EL (cell line): ENCODE data around the gene SLC9A2.
A peak's percentile ranks its signal among the peaks of the same experiment; 100 is the strongest.

Experiments used
- DNase-seq: peaks from one replicate; pipeline ENCODE4 v3.0.0-alpha.2; 2016

The SLC9A2 gene

GRCh38 chr2:102619414-102620319, at the start of gene SLC9A2:
Gene SLC9A2, plus strand, starts transcription at chr2:102619553. Its CDS starts 296 bp downstream, at chr2:102619849.
- peak; percentile 2 for DNase-seq

GRCh38 chr2:102575888-102576287, 43.5 kb upstream of the SLC9A2 start:
- DNase-seq, result no peak

DNA sequence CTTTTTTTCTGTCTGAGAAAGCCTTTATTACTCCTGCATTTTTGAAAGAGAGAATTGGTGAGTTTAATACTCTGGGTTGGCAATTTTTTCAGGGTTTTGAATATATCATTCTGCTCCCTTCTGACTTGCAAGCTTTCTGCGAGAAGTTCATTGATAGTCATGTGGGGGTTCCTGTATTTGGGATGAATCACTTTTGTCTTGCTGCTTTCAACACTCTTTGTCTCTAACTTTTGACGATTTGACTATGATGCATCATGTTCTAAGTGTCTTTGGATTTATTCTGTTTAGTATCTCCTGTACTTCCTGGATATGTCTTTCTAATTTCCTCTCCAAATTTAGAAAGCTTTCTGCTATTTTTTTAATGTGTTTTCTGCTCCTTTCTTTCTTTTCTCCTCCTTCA, 41.0 kb upstream of the SLC9A2 start:
- no peak for DNase-seq

DNA sequence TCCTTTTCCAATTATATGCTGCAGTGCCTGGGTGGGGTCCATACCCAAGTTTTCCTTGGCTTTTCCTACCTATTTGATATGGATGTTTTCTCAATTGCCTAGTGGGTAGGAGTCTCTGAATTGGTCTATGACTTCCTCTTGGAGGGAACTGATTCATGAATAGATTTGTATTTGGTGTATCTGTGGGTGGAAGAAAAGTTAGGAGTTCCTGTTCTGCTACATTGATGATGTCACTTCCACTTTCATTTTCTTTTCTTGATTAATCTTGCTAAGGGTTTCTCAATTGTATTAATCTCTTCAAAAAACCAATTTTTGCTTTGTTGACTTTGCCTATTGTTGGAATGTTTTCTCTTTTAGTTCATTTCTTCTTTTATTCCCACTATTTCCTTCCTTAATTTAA, 37.4 kb upstream of the SLC9A2 start:
- peak; percentile 3 for DNase-seq

DNA sequence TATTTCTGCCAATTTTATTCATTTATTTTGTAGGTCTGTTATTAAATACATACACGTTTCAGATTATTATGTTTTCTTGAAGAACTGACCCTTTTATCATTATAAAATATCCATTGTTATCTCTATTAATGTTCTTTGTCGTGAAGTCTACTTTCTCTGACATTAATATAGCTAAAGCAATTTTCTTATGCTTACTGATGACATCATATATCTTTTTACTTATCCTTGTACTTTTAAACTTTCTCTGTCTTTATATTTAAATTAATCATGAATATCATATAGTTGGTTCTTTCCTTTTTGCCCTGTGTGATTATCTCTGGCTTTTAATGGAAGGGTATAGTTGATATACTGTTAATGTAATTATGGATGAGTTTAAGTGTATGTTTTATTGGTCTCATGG, 36.5 kb upstream of the SLC9A2 start:
- no peak for DNase-seq

DNA sequence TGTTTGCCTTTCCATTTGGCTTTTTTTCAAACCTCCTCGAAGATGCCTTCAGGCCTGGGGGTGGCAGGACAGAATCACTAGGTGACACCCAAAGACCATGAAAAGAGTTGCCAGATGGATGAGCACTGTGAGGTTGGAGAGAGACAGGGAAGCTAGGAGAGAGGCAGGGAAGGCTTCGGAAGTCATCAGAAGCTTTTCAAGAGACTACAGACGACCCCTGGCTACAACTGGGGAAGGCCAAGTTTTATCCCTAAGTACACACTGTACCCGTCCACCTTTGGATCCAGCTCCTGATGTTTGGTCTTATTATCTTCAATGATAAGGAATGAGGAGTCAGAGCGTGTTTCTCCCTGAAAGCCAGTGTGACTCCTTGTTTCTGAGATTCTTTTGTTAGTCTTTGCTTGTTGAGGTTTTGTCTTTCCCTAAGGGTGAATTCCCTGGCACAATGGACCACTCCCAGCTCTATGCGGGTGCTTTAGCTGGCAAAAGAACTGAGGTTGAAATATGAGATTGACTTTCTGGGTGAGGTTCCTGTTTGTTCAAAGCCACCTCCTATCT, 33.4 kb upstream of the SLC9A2 start:
- DNase-seq, result no peak

DNA sequence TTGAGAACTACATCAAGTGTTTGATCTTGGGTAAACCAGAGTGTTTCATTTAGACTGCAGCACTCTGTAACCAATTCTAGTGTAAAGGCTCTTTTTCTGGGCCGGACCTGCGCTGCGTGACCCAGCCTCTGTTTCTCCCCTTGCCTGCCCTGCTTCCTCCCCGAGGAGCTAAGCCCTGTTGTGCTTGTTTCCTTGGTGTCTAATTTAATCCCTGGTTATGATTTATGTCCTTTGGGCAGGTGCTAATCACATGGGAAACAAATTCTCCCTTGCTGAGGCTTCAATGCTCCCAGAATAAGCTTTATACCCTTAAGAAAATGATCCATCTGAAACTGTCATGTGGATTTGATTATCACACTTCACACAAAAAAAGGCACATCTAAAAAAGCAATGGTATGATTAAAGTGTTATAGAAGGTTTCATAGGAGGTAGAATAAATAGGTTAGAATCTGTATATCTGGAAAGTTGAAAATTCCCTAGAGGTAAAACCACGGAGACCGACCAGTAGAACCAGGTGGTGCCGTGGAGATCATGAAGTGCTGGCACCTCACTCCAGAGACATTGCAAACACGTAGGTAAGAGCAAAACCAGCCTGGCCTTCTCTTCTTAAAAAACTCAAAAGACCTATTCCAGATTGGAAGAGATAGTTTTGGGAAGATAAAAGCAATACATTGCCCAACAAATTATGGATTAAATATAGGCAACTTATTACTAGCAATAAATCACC, 31.0 kb upstream of the SLC9A2 start:
- no peak for DNase-seq

GRCh38 chr2:102589444-102589843, 29.9 kb upstream of the SLC9A2 start:
- DNase-seq, result no peak

DNA sequence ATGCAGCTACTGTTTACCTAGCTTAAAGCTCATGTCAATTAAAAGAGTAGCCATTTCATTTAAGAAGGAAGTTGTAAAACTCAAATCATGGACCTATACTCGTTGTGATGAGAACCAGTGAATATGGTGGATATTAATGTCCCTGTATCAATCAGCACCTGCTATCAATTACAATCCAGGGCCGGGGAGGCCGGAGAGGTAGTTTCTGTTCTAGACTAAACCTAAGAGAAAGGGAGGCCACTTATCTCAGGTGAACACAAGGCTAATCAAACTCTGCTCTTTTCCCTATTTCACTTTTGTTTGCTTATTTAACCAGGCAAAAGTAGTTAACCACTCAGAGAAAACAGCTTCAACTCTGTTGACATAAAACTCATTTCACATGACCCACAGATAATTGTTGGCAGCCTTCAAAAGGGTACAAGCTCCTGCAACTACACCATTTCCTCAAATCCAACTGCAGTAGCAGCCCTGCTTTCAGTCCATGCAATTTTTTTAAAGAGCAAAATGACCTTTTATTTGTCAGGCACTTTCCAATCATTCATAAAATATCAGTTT, 27.8 kb upstream of the SLC9A2 start:
- no peak for DNase-seq

DNA sequence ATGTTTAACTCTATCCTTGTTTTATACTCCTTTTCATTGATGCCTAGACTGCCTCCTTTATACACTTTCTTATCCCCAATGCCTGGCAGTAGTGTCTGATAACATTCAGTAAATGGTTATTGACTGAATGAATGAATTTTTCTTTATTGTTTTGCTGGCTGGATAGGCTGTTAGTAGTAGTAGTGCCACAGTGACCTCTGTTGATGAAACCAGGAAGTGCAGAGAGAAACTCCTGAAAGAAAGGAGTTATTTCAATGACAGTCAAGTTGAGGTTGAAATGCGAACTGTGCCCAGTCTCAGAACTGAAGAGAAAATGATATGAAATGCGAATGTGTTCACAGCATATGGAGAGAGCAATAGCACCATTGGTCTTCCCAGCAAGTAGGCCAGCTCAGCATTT, 26.8 kb upstream of the SLC9A2 start:
- peak; percentile 13 for DNase-seq

DNA sequence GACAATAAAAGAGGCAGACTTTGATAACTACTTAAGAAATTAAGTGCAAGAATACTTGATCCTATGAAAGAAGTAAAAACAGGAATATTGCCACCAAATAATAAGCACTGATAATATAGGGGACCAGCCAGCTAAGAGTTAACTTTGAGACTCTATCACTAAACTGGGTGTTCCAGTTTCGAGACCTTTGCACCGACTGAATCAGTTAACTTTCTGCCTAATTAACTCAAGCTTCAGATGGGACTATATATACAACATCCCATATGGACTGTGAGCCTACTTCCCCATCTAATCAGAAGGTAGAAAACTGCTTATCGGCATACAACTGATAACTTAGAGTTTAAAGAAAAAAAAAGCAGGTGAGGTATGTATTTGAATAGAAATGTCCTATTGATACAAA, 25.8 kb upstream of the SLC9A2 start:
- no peak for DNase-seq

- DNase-seq, result no peak
Observed at GRCh38 chr2:102594445-102595016, 24.8 kb upstream of the SLC9A2 start.

GRCh38 chr2:102597788-102598187, 21.6 kb upstream of the SLC9A2 start:
- no peak for DNase-seq

DNA sequence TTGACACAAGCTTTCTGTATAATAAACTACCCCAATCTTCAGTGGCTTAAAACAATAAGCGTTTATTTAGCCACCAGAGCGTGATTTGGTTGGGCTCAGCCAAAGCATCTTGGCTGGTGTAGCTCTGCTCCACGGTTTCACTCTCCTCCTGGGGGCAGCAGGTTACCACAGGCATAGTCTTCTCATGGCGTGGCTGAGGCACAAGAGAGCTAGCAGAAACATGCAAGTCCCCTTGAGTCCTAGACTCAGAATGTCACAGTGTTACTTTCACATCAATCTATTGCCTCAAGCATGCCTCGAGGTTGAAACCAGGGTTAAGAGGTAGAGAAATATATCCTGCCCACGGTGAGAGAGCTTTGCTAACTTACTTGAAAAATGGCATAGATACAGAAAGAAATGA, 19.9 kb upstream of the SLC9A2 start:
- no peak for DNase-seq

DNA sequence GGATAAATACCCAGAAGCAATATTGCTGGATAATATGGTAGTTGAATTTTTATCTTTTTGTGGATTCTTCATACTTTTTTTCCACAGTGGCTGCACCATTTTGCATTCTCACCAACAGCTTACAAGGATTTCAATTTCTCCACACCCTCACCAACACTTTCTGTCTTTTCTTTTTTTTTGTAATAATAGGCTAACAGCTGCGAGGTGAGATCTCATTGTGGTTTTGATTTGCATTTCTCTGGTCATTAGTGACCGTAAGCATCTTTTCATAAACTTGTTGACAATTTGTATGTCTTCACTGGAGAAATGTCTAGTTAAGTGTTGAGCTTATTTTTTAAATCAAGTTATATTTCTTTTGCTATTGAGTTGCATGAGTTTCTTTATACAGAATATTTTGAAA, 17.6 kb upstream of the SLC9A2 start:
- DNase-seq, result no peak

DNA sequence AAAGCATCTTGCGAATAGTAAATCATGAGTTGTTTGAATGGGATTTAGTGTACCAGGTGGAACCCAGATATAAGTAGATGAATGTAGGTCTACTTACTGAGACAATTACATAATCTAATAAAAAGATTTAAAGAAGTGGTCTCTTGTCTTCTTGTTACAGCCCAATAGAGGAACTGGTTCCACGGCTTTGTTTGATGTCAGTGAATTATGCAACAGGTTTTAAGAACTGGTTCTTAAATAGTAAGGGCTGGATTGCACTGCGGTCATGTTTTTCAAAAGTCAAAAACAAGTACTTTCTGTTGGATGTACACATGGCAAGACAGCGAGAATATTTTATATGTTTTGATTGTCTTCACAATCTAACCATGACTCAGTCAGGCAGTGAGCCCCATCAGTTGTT, 15.4 kb upstream of the SLC9A2 start:
- DNase-seq, result no peak

DNA sequence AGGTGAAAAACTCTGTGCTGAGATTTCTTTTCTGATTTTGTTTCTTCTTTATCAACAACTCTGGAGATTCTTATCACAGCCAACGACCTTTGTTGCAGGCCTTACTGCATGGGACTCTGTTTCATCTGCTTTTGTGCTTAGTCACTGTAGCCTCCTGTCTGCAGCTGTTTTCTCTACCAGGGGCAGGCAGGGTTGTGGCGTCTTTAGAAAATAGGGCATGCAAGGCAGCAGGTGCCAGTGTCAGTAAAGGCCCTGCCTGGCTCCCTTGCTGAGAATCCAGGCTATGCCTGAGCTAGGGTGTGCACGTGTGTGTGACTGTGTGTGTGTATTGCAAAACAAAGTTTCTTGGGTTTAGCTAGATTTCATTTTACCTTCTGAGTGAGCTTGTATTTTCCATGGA, 14.6 kb upstream of the SLC9A2 start:
- DNase-seq, result no peak

DNA sequence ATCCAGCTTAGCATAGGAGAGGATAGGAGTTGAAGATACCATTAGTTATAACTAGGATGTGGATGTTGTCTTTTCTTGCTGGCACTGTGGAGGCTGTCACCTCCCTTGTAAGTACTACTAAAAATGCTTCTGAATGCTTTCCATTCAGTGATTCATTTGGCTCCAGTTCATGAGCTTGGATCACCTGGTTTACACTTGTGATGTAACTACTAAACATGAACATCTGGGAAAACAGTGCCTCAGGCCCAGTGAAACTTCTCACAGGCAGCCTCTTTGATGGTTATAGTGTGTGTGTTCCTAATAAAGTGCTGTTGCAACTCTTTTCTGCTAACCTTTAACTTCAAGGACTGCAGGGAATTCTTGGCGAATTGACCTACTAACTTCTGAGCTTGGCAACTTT, 13.0 kb upstream of the SLC9A2 start:
- no peak for DNase-seq

DNA sequence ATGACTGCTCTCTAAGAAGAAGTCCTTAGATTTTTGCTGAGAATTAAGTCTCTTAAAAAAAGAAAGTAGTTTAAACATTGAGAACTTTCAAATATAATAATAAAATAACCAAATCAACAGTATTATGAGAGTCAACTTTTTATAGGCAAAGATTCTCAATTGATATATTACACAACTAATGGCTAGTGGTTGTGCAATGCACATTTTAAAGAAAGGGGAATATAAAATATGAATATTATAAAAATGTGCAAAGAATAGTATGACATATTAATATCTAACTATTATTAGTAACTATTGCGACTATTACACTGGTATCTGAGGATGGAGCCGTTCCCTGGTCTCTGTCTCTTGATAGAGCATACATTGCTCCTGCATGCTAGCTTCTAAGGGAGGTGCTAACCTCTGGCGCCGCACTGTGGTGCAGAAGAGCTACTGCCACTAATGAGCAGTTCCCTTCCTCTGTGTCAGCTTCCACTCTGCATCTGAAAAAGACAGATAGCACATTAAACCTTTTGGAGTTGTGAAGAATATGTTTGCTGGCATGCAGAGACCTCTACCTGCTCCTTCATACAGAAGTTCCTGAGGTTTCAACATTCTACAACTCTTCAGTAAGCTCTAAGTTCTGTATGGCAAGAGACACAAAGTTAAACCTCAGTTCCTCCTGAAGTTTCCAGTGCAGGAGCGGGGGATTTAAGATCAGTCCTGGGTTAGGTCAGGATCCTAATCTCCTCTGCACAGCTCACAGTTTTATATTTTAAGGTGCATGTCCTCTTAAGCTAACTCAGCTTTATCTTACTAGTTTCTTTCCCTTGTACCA, 3.5 kb upstream of the SLC9A2 start:
- peak; percentile 49 for DNase-seq

GRCh38 chr2:102618452-102619413, 620 bp upstream of the SLC9A2 start:
- DNase-seq, result peak; percentile 2

DNA sequence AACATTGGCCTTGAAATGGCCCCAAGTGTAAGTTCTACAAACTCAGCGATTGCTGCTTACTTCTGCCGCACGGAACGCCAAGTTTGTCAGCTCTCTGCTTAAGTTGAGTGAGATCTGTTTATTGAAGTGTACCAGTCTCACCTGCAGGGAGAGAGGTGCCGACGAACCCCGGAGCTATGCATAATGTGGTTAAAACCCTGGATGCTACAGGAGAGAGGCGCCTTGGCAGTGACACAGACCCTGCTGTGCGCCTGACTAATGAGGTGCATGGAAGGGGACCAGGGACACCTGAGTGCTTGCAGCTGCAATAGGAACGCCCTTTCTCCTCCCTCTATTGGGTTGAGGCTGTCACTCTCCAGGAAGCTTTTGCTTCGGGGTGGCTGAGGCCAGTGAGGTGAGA, 979 bp downstream of the SLC9A2 start:
- no peak for DNase-seq
